Stomach (tissue), 9 donors: Measurements from ENCODE around the gene PCDHGC3. TPM values are rescaled to one million over a fixed set of nuclear protein-coding genes. Genes with fewer than 3 reads are reported as not detected.

Source experiments
- DNase-seq, 2 donors: peaks; one replicate each; pipeline versions ENCODE4 v3.0.0 to v3.0.0-alpha.2; 2013 to 2019
- H3K27ac ChIP-seq, 5 donors: fragments of 200-600 bp in 4 of 5; sonication (generic) in 4 of 5; one replicate each; pipeline ENCODE4 v1.5.1; 2013 to 2019; ENCODE audit warnings: mild to moderate bottlenecking in 1 of 5, moderate library complexity in 1 of 5
- H3K27me3 ChIP-seq, 3 donors: fragments of 200-600 bp; sonication (generic); one replicate each; pipeline ENCODE4 v1.5.1; 2017 to 2019; ENCODE audit warnings: mixed run types in 1 of 3
- H3K36me3 ChIP-seq, 4 donors: fragments of 200-600 bp; sonication (generic); 1 replicate in 3 of 4; 2 replicates in 1 of 4; pipeline ENCODE4 v1.5.1; 2016 to 2019
- H3K4me1 ChIP-seq, 4 donors: fragments of 200-600 bp; sonication (generic); one replicate each; pipeline ENCODE4 v1.5.1; 2016 to 2019
- H3K4me3 ChIP-seq, 4 donors: fragments of 200-600 bp; sonication (generic) in 3 of 4; one replicate each; pipeline ENCODE4 v1.5.1; 2016 to 2019; ENCODE audit warnings: mild to moderate bottlenecking in 1 of 4
- H3K9me3 ChIP-seq, 4 donors: fragments of 200-600 bp; sonication (generic); one replicate each; pipeline ENCODE4 v1.5.1; 2016 to 2019
- CTCF ChIP-seq, 7 experiments: fragments of 450-650 bp in 4 of 7; fragments of 200-600 bp in 3 of 7; sonication (generic) in 3 of 7; IDR thresholded peaks; one replicate each; pipeline ENCODE4 v1.5.1; 2016 to 2019; ENCODE audit warnings: antibody characterized with exemption in 7 of 7, control low read depth in 2 of 7, mild to moderate bottlenecking in 1 of 7
- EP300 ChIP-seq: sonication (generic); formaldehyde crosslinking; IDR thresholded peaks from one replicate; pipeline ENCODE4 v1.6.1; 2017; ENCODE audit warnings: antibody characterized with exemption
- POLR2A ChIP-seq, 4 donors: fragments of 450-650 bp; IDR thresholded peaks; one replicate each; pipeline ENCODE4 v1.6.1; 2016; ENCODE audit warnings: antibody characterized with exemption in 4 of 4, control low read depth in 2 of 4, mild to moderate bottlenecking in 1 of 4, moderate library complexity in 1 of 4
- POLR2AphosphoS5 ChIP-seq, 3 donors: sonication (generic); formaldehyde crosslinking; IDR thresholded peaks; one replicate each; pipeline ENCODE4 v1.6.1; 2016; ENCODE audit warnings: antibody characterized with exemption in 3 of 3
- WGBS, 5 donors: extraction: QIAGEN DNeasy Blood & Tissue Kit in 3 of 5; methylation state at CpG; one replicate each; pipeline versions ENCODE4 v1.1.5 to v1.1.7; 2013 to 2018; 5-methylcytosine and 5-hydroxymethylcytosine counted together
- intact Hi-C: fragments of 100-400 bp; cut with DNase I; formaldehyde crosslinking; loops from one replicate; pipeline ENCODE4 v1.15.1; 2023; ENCODE audit warnings: low total_unique reads
- polyA plus RNA-seq, 3 donors: library from polyadenylated mRNA; stranded (reverse); fragments of 200-250 nt; gene quantifications; one replicate each; pipeline ENCODE4 v1.2.3, GENCODE V29; 2013
- total RNA-seq, 5 donors: library from RNA; depleted of rRNA; stranded (reverse); fragments of >200 nt; gene quantifications; one replicate each; pipeline versions ENCODE4 v1.1.0 to v1.2.3, GENCODE V29; 2014 to 2016
- donor health status: healthy with polysubstance abuse.
- donor health status: Bipolar disorder and iron deficiency.
- donor health status: healthy.

PCDHGC3 gene
- total and polyA plus RNA-seq, 8 donors, result 7.6 to 35.8 (median 20.0) TPM

GRCh38 chr5:141489841-141490240, 14.1 kb downstream of the PCDHGC3 start:
- Histone ChIP-seq H3K27me3 (peaks cover 0 to 91% (median 40%) of the 10 kb centered on the region in 3 donors), H3K36me3 (peaks cover 0 to 50% (median 0%) of the 10 kb centered on the region in 4 donors), H3K9me3 (peaks cover 0 to 22% (median 0%) of the 10 kb centered on the region in 4 donors), H3K4me3 (no peak overlapping the region), H3K4me1 (peaks cover 21 to 60% (median 36%) of the 10 kb centered on the region in 4 donors), H3K27ac (peak overlapping the region in 1 of 5 donors; percentile 36)
- TF ChIP-seq CTCF (IDR thresholded peaks at IDR 0.05) (no peak), EP300 (no peak), POLR2AphosphoS5 (IDR thresholded peaks at IDR 0.05) (no peak), POLR2A (IDR thresholded peaks at IDR 0.05) (no peak)
- intact Hi-C loops, result no loop called here
- no peak for DNase-seq
- 80 to 85% (median 83%) methylated on average over 8 to 10 of the region's 10 CpGs for WGBS, 5 donors

DNA sequence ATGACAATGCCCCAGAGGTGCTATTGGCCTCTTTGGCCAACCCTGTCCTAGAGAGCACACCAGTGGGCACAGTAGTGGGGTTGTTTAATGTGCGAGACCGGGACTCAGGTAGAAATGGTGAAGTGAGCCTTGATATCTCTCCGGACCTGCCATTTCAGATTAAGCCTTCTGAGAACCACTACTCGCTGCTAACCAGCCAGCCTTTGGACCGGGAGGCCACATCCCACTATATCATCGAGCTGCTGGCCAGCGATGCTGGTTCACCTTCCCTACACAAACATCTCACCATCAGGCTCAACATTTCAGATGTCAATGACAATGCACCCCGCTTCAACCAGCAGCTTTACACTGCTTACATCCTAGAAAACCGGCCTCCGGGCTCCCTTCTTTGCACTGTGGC, 14.5 kb downstream of the PCDHGC3 start:
- Histone ChIP-seq H3K36me3 (peaks cover 0 to 50% (median 1%) of the 10 kb centered on the region in 4 donors), H3K9me3 (peaks cover 0 to 19% (median 0%) of the 10 kb centered on the region in 4 donors), H3K4me1 (peaks cover 16 to 59% (median 34%) of the 10 kb centered on the region in 4 donors), H3K27me3 (peaks cover 0 to 91% (median 35%) of the 10 kb centered on the region in 3 donors), H3K4me3 (no peak overlapping the region), H3K27ac (no peak overlapping the region)
- no peak for DNase-seq
- 86 to 95% (median 92%) methylated on average over 7 to 10 of the region's 10 CpGs for WGBS, 5 donors
- TF ChIP-seq EP300 (no peak), CTCF (IDR thresholded peaks at IDR 0.05) (no peak), POLR2AphosphoS5 (IDR thresholded peaks at IDR 0.05) (no peak), POLR2A (IDR thresholded peaks at IDR 0.05) (no peak)
- intact Hi-C loops, result no loop called here

- H3K36me3 ChIP-seq, result peaks cover 0 to 48% (median 2%) of the 10 kb centered on the region in 4 donors
- DNase-seq, result no peak
- 78 to 88% (median 79%) methylated on average over 9 to 13 of the region's 13 CpGs for WGBS, 5 donors
- peaks cover 12 to 54% (median 30%) of the 10 kb centered on the region in 4 donors for H3K4me1 ChIP-seq
- H3K4me3 ChIP-seq, result no peak overlapping the region
- TF ChIP-seq CTCF (IDR thresholded peaks at IDR 0.05) (no peak), EP300 (no peak), POLR2AphosphoS5 (IDR thresholded peaks at IDR 0.05) (no peak), POLR2A (IDR thresholded peaks at IDR 0.05) (no peak)
- H3K9me3 ChIP-seq, result peaks cover 0 to 14% (median 0%) of the 10 kb centered on the region in 4 donors
- H3K27me3 ChIP-seq, result peaks cover 0 to 90% (median 30%) of the 10 kb centered on the region in 3 donors
- intact Hi-C loops, result no loop called here
- no peak overlapping the region for H3K27ac ChIP-seq
Observed at GRCh38 chr5:141490771-141491170, 15.0 kb downstream of the PCDHGC3 start.

DNA sequence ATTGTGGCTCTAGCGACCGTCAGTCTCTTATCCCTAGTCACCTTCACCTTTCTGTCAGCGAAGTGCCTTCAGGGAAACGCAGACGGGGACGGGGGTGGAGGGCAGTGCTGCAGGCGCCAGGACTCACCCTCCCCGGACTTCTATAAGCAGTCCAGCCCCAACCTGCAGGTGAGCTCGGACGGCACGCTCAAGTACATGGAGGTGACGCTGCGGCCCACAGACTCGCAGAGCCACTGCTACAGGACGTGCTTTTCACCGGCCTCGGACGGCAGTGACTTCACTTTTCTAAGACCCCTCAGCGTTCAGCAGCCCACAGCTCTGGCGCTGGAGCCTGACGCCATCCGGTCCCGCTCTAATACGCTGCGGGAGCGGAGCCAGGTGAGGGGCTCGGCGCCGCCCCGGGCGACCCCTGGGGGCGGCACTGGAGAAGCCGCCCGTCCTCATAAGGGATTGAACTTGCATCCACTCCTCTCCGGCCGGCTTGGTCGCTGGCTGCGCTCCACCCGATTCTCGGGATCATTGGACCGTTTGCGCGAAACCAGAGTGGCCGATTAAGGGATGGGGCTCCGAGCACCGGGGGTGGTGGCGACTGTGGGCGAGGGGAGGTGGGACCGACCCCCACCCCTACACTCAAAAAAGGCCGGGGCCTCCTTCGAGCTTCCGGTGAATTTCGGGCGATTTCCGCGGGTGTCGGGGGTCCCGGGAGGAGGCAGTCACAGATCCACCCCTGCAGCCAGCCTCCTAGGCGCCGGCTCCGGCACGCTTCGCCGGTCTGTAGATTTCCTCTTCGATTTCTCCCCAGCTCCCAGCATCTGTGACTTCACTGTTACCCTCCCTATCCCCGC, 15.8 kb downstream of the PCDHGC3 start:
- H3K36me3 ChIP-seq, result peaks cover 0 to 47% (median 6%) of the 10 kb centered on the region in 4 donors
- TF ChIP-seq POLR2A (IDR thresholded peaks at IDR 0.05) (no peak), POLR2AphosphoS5 (IDR thresholded peaks at IDR 0.05) (no peak), EP300 (no peak), CTCF (IDR thresholded peaks at IDR 0.05) (no peak)
- WGBS, 5 donors, result 19 to 46% (median 30%) methylated on average over 42 to 66 of the region's 66 CpGs
- H3K27ac ChIP-seq, result no peak overlapping the region
- intact Hi-C loops, result no loop called here
- no peak for DNase-seq
- peak overlapping the region in 3 of 4 donors; percentile 2 to 39 (median 23) for H3K4me3 ChIP-seq
- peaks cover 0 to 88% (median 28%) of the 10 kb centered on the region in 3 donors for H3K27me3 ChIP-seq
- H3K4me1 ChIP-seq, result peaks cover 12 to 50% (median 30%) of the 10 kb centered on the region in 4 donors
- H3K9me3 ChIP-seq, result peaks cover 0 to 12% (median 0%) of the 10 kb centered on the region in 4 donors
